H1 (cell line): ENCODE measurements around the gene CSF2.

Experiments
- EP300 ChIP-seq, 2 experiments: IDR thresholded peaks; 1 replicate in 1 of 2; 2 replicates in 1 of 2; pipeline ENCODE4 v1.6.1; 2011 to 2012; ENCODE audit warnings: low read depth in 2 of 2, low read length in 2 of 2, mild to moderate bottlenecking in 2 of 2, borderline replicate concordance in 1 of 2, inconsistent platforms in 1 of 2, moderate library complexity in 1 of 2
- GABPA ChIP-seq: IDR thresholded peaks from 2 replicates; pipeline ENCODE4 v1.6.1; 2011; ENCODE audit warnings: mild to moderate bottlenecking, low read length, moderate library complexity, borderline replicate concordance; ENCODE audit not compliant: insufficient read depth
- KDM1A ChIP-seq: fragments of 200-600, 300-600 bp; sonication (generic); IDR thresholded peaks from 2 replicates; pipeline ENCODE4 v1.7.1; 2016; ENCODE audit warnings: mild to moderate bottlenecking, low read length, borderline replicate concordance
- NRF1 ChIP-seq: IDR thresholded peaks from 2 replicates; pipeline ENCODE4 v1.6.1; 2011; ENCODE audit warnings: mild to moderate bottlenecking, low read depth, low read length, improper control_type of control experiment
- POLR2A ChIP-seq, 2 experiments: IDR thresholded peaks; 1 replicate in 1 of 2; 2 replicates in 1 of 2; pipeline ENCODE4 v1.6.1; 2011; ENCODE audit warnings: low read depth in 2 of 2, low read length in 2 of 2, mild to moderate bottlenecking in 2 of 2; ENCODE audit errors: control extremely low read depth in 1 of 2
- SIN3A ChIP-seq, 2 experiments: IDR thresholded peaks in 1 of 2; conservative IDR thresholded peaks in 1 of 2; 2 replicates each; pipeline ENCODE4 v1.6.1; 2011 to 2012; ENCODE audit warnings: low read length in 2 of 2, improper control_type of control experiment in 1 of 2, low read depth in 1 of 2, mild to moderate bottlenecking in 1 of 2
- SIX5 ChIP-seq: IDR thresholded peaks from 2 replicates; pipeline ENCODE4 v1.6.1; 2011; ENCODE audit warnings: mild to moderate bottlenecking, low read depth, low read length
- TBP ChIP-seq: IDR thresholded peaks from 2 replicates; pipeline ENCODE4 v1.6.1; 2011; ENCODE audit warnings: low read depth, low read length, improper control_type of control experiment
- ZNF274 ChIP-seq: IDR thresholded peaks from 2 replicates; pipeline ENCODE4 v1.7.0; 2012; ENCODE audit warnings: low read length, borderline replicate concordance; ENCODE audit errors: extremely low read depth
- TF ChIP-seq, protein P1 (sequence below): fragments of 300-600 bp; sonication (generic); IDR thresholded peaks from 2 replicates; pipeline ENCODE4 v1.7.1; 2012; ENCODE audit warnings: low read length, moderate library complexity, mild to moderate bottlenecking, inconsistent platforms; ENCODE audit not compliant: insufficient replicate concordance
- TF ChIP-seq, protein P2 (sequence below), 3 experiments: IDR thresholded peaks; 1 replicate in 2 of 3; 2 replicates in 1 of 3; pipeline versions ENCODE4 v1.5.1 to v1.6.1; 2011; ENCODE audit warnings: low read length in 3 of 3, mild to moderate bottlenecking in 3 of 3, inconsistent platforms in 2 of 3, low read depth in 1 of 3, moderate library complexity in 1 of 3; ENCODE audit not compliant: insufficient read depth in 1 of 3; ENCODE audit errors: control extremely low read depth in 1 of 3

GRCh38 chr5:132105688-132106087, 32.1 kb downstream of the CSF2 start:
- TF ChIP-seq, protein P1, sequence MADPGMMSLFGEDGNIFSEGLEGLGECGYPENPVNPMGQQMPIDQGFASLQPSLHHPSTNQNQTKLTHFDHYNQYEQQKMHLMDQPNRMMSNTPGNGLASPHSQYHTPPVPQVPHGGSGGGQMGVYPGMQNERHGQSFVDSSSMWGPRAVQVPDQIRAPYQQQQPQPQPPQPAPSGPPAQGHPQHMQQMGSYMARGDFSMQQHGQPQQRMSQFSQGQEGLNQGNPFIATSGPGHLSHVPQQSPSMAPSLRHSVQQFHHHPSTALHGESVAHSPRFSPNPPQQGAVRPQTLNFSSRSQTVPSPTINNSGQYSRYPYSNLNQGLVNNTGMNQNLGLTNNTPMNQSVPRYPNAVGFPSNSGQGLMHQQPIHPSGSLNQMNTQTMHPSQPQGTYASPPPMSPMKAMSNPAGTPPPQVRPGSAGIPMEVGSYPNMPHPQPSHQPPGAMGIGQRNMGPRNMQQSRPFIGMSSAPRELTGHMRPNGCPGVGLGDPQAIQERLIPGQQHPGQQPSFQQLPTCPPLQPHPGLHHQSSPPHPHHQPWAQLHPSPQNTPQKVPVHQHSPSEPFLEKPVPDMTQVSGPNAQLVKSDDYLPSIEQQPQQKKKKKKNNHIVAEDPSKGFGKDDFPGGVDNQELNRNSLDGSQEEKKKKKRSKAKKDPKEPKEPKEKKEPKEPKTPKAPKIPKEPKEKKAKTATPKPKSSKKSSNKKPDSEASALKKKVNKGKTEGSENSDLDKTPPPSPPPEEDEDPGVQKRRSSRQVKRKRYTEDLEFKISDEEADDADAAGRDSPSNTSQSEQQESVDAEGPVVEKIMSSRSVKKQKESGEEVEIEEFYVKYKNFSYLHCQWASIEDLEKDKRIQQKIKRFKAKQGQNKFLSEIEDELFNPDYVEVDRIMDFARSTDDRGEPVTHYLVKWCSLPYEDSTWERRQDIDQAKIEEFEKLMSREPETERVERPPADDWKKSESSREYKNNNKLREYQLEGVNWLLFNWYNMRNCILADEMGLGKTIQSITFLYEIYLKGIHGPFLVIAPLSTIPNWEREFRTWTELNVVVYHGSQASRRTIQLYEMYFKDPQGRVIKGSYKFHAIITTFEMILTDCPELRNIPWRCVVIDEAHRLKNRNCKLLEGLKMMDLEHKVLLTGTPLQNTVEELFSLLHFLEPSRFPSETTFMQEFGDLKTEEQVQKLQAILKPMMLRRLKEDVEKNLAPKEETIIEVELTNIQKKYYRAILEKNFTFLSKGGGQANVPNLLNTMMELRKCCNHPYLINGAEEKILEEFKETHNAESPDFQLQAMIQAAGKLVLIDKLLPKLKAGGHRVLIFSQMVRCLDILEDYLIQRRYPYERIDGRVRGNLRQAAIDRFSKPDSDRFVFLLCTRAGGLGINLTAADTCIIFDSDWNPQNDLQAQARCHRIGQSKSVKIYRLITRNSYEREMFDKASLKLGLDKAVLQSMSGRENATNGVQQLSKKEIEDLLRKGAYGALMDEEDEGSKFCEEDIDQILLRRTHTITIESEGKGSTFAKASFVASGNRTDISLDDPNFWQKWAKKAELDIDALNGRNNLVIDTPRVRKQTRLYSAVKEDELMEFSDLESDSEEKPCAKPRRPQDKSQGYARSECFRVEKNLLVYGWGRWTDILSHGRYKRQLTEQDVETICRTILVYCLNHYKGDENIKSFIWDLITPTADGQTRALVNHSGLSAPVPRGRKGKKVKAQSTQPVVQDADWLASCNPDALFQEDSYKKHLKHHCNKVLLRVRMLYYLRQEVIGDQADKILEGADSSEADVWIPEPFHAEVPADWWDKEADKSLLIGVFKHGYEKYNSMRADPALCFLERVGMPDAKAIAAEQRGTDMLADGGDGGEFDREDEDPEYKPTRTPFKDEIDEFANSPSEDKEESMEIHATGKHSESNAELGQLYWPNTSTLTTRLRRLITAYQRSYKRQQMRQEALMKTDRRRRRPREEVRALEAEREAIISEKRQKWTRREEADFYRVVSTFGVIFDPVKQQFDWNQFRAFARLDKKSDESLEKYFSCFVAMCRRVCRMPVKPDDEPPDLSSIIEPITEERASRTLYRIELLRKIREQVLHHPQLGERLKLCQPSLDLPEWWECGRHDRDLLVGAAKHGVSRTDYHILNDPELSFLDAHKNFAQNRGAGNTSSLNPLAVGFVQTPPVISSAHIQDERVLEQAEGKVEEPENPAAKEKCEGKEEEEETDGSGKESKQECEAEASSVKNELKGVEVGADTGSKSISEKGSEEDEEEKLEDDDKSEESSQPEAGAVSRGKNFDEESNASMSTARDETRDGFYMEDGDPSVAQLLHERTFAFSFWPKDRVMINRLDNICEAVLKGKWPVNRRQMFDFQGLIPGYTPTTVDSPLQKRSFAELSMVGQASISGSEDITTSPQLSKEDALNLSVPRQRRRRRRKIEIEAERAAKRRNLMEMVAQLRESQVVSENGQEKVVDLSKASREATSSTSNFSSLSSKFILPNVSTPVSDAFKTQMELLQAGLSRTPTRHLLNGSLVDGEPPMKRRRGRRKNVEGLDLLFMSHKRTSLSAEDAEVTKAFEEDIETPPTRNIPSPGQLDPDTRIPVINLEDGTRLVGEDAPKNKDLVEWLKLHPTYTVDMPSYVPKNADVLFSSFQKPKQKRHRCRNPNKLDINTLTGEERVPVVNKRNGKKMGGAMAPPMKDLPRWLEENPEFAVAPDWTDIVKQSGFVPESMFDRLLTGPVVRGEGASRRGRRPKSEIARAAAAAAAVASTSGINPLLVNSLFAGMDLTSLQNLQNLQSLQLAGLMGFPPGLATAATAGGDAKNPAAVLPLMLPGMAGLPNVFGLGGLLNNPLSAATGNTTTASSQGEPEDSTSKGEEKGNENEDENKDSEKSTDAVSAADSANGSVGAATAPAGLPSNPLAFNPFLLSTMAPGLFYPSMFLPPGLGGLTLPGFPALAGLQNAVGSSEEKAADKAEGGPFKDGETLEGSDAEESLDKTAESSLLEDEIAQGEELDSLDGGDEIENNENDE, result no peak
- TF ChIP-seq EP300 (IDR thresholded peaks at IDR 0.05; ENCODE audit: borderline replicate concordance in 1 of 2, low read depth in 2 of 2, low read length in 2 of 2) (no peak), TBP (no peak), SIX5 (no peak), NRF1 (no peak), ZNF274 (no peak), SIN3A (conservative IDR thresholded peaks at IDR 0.05 in 1 of 2, IDR thresholded peaks at IDR 0.05 in 1 of 2; ENCODE audit: low read depth in 1 of 2, low read length in 2 of 2) (no peak), POLR2A (IDR thresholded peaks at IDR 0.05; ENCODE audit: control extremely low read depth in 1 of 2, low read depth in 2 of 2, low read length in 2 of 2) (no peak), GABPA (no peak), KDM1A (no peak)
- TF ChIP-seq, protein P2, sequence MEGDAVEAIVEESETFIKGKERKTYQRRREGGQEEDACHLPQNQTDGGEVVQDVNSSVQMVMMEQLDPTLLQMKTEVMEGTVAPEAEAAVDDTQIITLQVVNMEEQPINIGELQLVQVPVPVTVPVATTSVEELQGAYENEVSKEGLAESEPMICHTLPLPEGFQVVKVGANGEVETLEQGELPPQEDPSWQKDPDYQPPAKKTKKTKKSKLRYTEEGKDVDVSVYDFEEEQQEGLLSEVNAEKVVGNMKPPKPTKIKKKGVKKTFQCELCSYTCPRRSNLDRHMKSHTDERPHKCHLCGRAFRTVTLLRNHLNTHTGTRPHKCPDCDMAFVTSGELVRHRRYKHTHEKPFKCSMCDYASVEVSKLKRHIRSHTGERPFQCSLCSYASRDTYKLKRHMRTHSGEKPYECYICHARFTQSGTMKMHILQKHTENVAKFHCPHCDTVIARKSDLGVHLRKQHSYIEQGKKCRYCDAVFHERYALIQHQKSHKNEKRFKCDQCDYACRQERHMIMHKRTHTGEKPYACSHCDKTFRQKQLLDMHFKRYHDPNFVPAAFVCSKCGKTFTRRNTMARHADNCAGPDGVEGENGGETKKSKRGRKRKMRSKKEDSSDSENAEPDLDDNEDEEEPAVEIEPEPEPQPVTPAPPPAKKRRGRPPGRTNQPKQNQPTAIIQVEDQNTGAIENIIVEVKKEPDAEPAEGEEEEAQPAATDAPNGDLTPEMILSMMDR (IDR thresholded peaks at IDR 0.05; ENCODE audit: control extremely low read depth in 1 of 3, insufficient read depth in 1 of 3, low read depth in 1 of 3, low read length in 3 of 3), result no peak
